ENCODE results near the gene TPPP3. TPM values are rescaled to one million over a fixed set of nuclear protein-coding genes. Genes with fewer than 3 reads are reported as not detected.

Gene TPPP3
- total RNA-seq, 4 donors from 2014 or later: 29.6 to 197 (median 89.7) TPM

GRCh38 chr16:67412294-67412693 lies 19.0 kb upstream of the TPPP3 start:
- H3K4me3 ChIP-seq (ENCODE audit: low read depth, poor library complexity, severe bottlenecking): no peak overlapping the region
- WGBS, 2 donors: 52 to 56% methylated on average over 2 of the region's 2 CpGs

GRCh38 chr16:67411339-67411738 lies 18.0 kb upstream of the TPPP3 start:
- intact Hi-C loops (cut with DNase I; ENCODE audit: low total_unique reads): no loop called here
- H3K4me3 ChIP-seq (ENCODE audit: low read depth, poor library complexity, severe bottlenecking): no peak overlapping the region
- DNase-seq (ENCODE audit: low spot score in 2 of 2): no peak
- 90 to 91% methylated on average over 3 of the region's 3 CpGs for WGBS, 2 donors
- TF ChIP-seq CTCF (IDR thresholded peaks at IDR 0.05) (no peak), POLR2A (IDR thresholded peaks at IDR 0.05) (no peak)

More at GRCh38 chr16:67412294-67412693, 19.0 kb upstream of the TPPP3 start:
- TF ChIP-seq CTCF (IDR thresholded peaks at IDR 0.05) (no peak), POLR2A (IDR thresholded peaks at IDR 0.05) (no peak)
- DNase-seq (ENCODE audit: low spot score in 2 of 2): no peak
- intact Hi-C loops (cut with DNase I; ENCODE audit: low total_unique reads): no loop called here

- WGBS, 2 donors: 57% methylated on average over 9 of the region's 9 CpGs
- TF ChIP-seq POLR2A (IDR thresholded peaks at IDR 0.05) (no peak), CTCF (IDR thresholded peaks at IDR 0.05) (no peak)
- H3K4me3 ChIP-seq (ENCODE audit: low read depth, poor library complexity, severe bottlenecking): no peak overlapping the region
- DNase-seq (ENCODE audit: low spot score in 2 of 2): no peak
- intact Hi-C loops (cut with DNase I; ENCODE audit: low total_unique reads): no loop called here
These were observed 16.3 kb upstream of the TPPP3 start for GRCh38 chr16:67409631-67410030.

GRCh38 chr16:67407788-67408452 lies 14.6 kb upstream of the TPPP3 start:
- TF ChIP-seq POLR2A (IDR thresholded peaks at IDR 0.05) (no peak), CTCF (IDR thresholded peaks at IDR 0.05) (no peak)
- no peak overlapping the region for H3K4me3 ChIP-seq (ENCODE audit: low read depth, poor library complexity, severe bottlenecking)
- WGBS, 2 donors: 69 to 76% methylated on average over 6 of the region's 6 CpGs
- DNase-seq (ENCODE audit: low spot score in 2 of 2): no peak
- intact Hi-C loops (cut with DNase I; ENCODE audit: low total_unique reads): no loop called here

- TF ChIP-seq POLR2A (IDR thresholded peaks at IDR 0.05) (no peak), CTCF (IDR thresholded peaks at IDR 0.05) (no peak)
- H3K4me3 ChIP-seq (ENCODE audit: low read depth, poor library complexity, severe bottlenecking): no peak overlapping the region
- WGBS, 2 donors: 69 to 80% methylated on average over 7 of the region's 7 CpGs
- intact Hi-C loops (cut with DNase I; ENCODE audit: low total_unique reads): no loop called here
- DNase-seq (ENCODE audit: low spot score in 2 of 2): no peak
These were observed 14.0 kb upstream of the TPPP3 start for GRCh38 chr16:67407176-67407787.

Measured in lower leg skin (tissue), 4 donors.